ENCODE measurements around the gene SEMA6C. TPM values are rescaled to one million over a fixed set of nuclear protein-coding genes. Genes with fewer than 3 reads are reported as not detected.
A peak's percentile ranks its signal among the peaks of the same experiment; 100 is the strongest.

Gene SEMA6C
- total and polyA plus RNA-seq, 2 of the 8 experiments (the other 6 are each of a cell fraction or from before 2014, with no cell fraction given), result 12.2 to 15.7 TPM

- peak; percentile 92 for FAIRE-seq
- Histone ChIP-seq H3K4me2 (ENCODE audit: insufficient read depth in 1 of 2, low read depth in 2 of 2, low read length in 2 of 2) (peak within 1 kb of the TSS; percentile 86 to 89), H3K79me2 (ENCODE audit: control insufficient read depth in 1 of 2, insufficient read depth in 2 of 2, low read length in 2 of 2) (peaks cover 0 to 12% of the 10 kb centered on the region in 2 experiments; a peak in 2 of 4 replicates), H3K27me3 (replicated peaks in 1 of 4; ENCODE audit: control insufficient read depth in 3 of 4, extremely low read depth in 1 of 4, insufficient read depth in 3 of 4, low read length in 3 of 4) (no peaks in the 10 kb centered on the region), H2BK15ac (ENCODE audit: low read length) (0 out of 2 replicates have a peak within 1 kb of the TSS, but pooled peaks have one; percentile 10), H3K79me1 (ENCODE audit: low read depth, low read length) (0 out of 2 replicates have a peak, but pooled peaks cover 3% of the 10 kb centered on the region), H3K4me1 (replicated peaks in 1 of 4; ENCODE audit: control insufficient read depth in 3 of 4, insufficient read depth in 4 of 4, low read length in 3 of 4) (peaks cover 5 to 10% (median 5%) of the 10 kb centered on the region in 4 experiments), H3K27ac (ENCODE audit: low read depth, low read length) (peak within 1 kb of the TSS; percentile 42), H2AFZ (ENCODE audit: low read length) (peak within 1 kb of the TSS; percentile 93), H3K4me3 (ENCODE audit: extremely low read depth in 1 of 4, insufficient read depth in 2 of 4, low read depth in 3 of 4, low read length in 4 of 4) (peak within 1 kb of the TSS; percentile 80 to 99 (median 95)), H3K23ac (ENCODE audit: insufficient read length) (no peak within 1 kb of the TSS), H3K4ac (replicated peaks; ENCODE audit: insufficient read length, low read depth, low read length) (no peak within 1 kb of the TSS), H3K18ac (ENCODE audit: extremely low read depth, low read length) (peak within 1 kb of the TSS; percentile 89; the same call in 1 of the 2 replicates), H3K14ac (ENCODE audit: insufficient read length) (no peak within 1 kb of the TSS), H4K8ac (ENCODE audit: extremely low read depth, insufficient read depth, low read length) (peak within 1 kb of the TSS; percentile 86), H3K9me3 (ENCODE audit: insufficient read depth in 2 of 2, low read depth in 1 of 2, low read length in 1 of 2) (no peaks in the 10 kb centered on the region), H2BK120ac (replicated peaks; ENCODE audit: low read depth, low read length) (no peak within 1 kb of the TSS), H4K20me1 (replicated peaks in 1 of 2; ENCODE audit: control insufficient read depth in 1 of 2, insufficient read depth in 2 of 2, low read length in 2 of 2) (no peaks in the 10 kb centered on the region), H3K36me3 (ENCODE audit: control insufficient read depth in 2 of 4, insufficient read depth in 4 of 4, low read length in 3 of 4) (peaks cover 0 to 18% (median 5%) of the 10 kb centered on the region in 4 experiments; a peak in 5 of 8 replicates), H3K56ac (replicated peaks; ENCODE audit: insufficient read length, low read depth, low read length) (peak within 1 kb of the TSS; percentile 56), H3K9ac (replicated peaks in 1 of 4; ENCODE audit: extremely low read depth in 1 of 4, low read depth in 3 of 4, low read length in 3 of 4) (peak within 1 kb of the TSS; percentile 79 to 89 (median 81)), H3K23me2 (ENCODE audit: low read depth, low read length) (peaks cover 17% of the 10 kb centered on the region), H4K5ac (ENCODE audit: insufficient read length, low read depth, low read length) (peak within 1 kb of the TSS; percentile 22), H2BK5ac (ENCODE audit: low read depth, low read length) (peak within 1 kb of the TSS; percentile 85), H2BK20ac (ENCODE audit: low read length) (0 out of 2 replicates have a peak within 1 kb of the TSS, but pooled peaks have one; percentile 15), H2AK5ac (ENCODE audit: low read depth, low read length) (no peak within 1 kb of the TSS; the same call in 1 of the 2 replicates), H4K91ac (replicated peaks; ENCODE audit: insufficient read length, low read length) (no peak within 1 kb of the TSS), H2BK12ac (ENCODE audit: low read depth, low read length) (peak within 1 kb of the TSS; percentile 20; the same call in 1 of the 2 replicates)
- ChIA-PET CTCF (ENCODE audit: partially characterized antibody) (interaction anchor here (1.0 to 2.7 kb wide), 8 partner anchors 10 to 118 kb away, joined by 3 to 11 read pairs (median 4); partner anchors contain the start of genes C1orf56, TMOD4 and VPS72), POLR2A (ENCODE audit: partially characterized antibody) (interaction anchor here (0.6 to 2.4 kb wide), 17 partner anchors 9 to 198 kb away, joined by 3 to 13 read pairs (median 5); partner anchors contain the start of genes PSMD4, TMOD4 and TNFAIP8L2)
- DNase-seq (ENCODE audit: low read depth in 1 of 2, low spot score in 2 of 2), result peak; percentile 90 to 93
- 2% methylated on average over 38 of the region's 38 CpGs; no CpG with 5 or more reads in 1 of the 2 experiments for WGBS, 2 experiments (ENCODE audit: extremely low coverage in 1 of 2, insufficient coverage in 1 of 2, insufficient read length in 1 of 2, insufficient replicate concordance in 2 of 2, low coverage in 1 of 2, low lambda C conversion rate in 2 of 2, missing lambda C conversion rate in 1 of 2)
- peak; percentile 60; the same call in 1 of the 2 replicates for TF ChIP-seq MAX (IDR thresholded peaks at IDR 0.05)
- peak; percentile 90 for TF ChIP-seq SAP30 (IDR thresholded peaks at IDR 0.05; ENCODE audit: insufficient read depth, insufficient replicate concordance, low read length)
- no peak for TF ChIP-seq JUND (IDR thresholded peaks at IDR 0.05; ENCODE audit: low read length)
- TF ChIP-seq BACH1 (IDR thresholded peaks at IDR 0.05; ENCODE audit: low read length), result 0 out of 2 replicates have a peak, but pooled peaks have one; percentile 53
- no peak for TF ChIP-seq SP1 (IDR thresholded peaks at IDR 0.05; ENCODE audit: low read depth, low read length)
- peak; percentile 71 for TF ChIP-seq CHD2 (IDR thresholded peaks at IDR 0.05; ENCODE audit: low read length)
- TF ChIP-seq HDAC2 (IDR thresholded peaks at IDR 0.05; ENCODE audit: borderline replicate concordance in 1 of 2, low read depth in 2 of 2, low read length in 2 of 2), result peak; percentile 49 to 68; a peak in 2 of 4 replicates
- peak; percentile 78 for TF ChIP-seq YY1 (IDR thresholded peaks at IDR 0.05; ENCODE audit: low read depth, low read length)
- peak; percentile 93 for TF ChIP-seq EGR1 (IDR thresholded peaks at IDR 0.05; ENCODE audit: borderline replicate concordance, low read depth, low read length)
- peak; percentile 70; the same call in 1 of the 2 replicates for TF ChIP-seq TAF1 (IDR thresholded peaks at IDR 0.05; ENCODE audit: low read depth, low read length)
Measured at GRCh38 chr1:151165738-151166504, 19.5 kb upstream of the SEMA6C start, which contains the start of the genes LYSMD1 and SCNM1. Gene LYSMD1, minus strand, starts transcription at chr1:151165902. Its CDS starts 644 bp downstream, at chr1:151165258. Gene SCNM1, plus strand, starts transcription at chr1:151166144. Its CDS starts 9 bp downstream, at chr1:151166153.
